Amniotic stem cell (primary cell): ENCODE results near the gene KRT82.

Experiments used
- DNase-seq: peaks from one replicate; lab custom pipeline; 2025; lab: John Stamatoyannopoulos, UW

KRT82 gene

DNA sequence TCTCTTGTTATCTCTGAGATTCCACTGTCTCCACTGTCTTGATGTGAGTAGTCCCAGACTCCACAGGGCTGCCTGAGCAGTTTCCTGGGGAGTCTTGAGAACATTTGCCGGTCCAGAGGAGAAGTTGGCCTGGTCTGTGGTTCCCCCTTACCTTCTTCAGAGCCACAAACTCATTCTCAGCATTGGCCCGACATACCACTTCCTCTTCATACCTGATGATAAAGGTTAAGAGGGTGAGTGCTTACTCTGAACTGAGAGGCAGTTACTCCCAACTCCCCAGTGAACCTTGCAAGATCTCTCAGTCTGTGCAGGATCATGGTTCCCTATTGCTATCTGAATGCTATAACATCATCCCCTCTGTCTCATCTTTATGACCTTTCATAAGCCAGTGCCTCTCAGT lies 23.3 kb downstream of the KRT82 start:
- DNase-seq: no peak

DNA sequence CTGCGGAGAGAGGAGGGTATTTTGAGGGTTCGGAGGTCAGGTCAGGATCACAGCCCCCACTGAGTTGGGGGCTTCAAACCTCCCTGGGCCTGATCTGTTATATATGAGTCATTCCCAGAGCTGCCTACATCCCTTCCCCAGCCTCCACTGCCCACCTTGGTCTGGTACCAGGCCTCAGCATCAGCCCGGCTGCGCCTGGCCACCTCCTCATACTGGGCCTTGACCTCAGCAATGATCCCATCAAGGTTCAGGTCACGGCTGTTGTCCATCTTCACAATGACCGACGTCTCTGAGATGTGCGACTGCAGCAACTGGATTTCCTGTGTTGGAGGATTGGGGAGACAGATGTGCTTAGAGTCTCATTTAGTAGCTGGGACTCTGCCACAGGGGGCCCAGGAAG lies 24.9 kb downstream of the KRT82 start:
- DNase-seq: no peak

- no peak for DNase-seq
Measured at GRCh38 chr12:52380271-52380694, 25.9 kb downstream of the KRT82 start.

DNA sequence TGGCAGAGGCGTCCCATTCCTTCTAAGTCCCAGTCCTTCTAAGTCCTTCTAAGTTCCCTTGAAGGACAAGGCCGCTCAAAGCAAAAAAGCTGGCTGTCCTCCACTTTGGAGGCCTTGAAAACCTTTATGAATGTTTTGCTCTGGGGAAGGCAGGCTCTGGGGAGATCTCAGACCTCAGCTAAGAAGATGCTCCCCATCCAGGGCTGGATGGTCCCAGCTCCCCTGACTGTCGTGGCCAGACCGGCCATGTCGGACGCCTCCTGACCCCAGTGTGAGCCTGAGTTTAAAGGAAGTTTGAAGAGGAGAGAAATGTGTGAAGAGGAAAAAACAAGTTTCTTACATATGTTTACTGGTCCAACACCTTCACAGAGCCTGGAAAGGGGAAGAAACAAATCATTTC lies 26.6 kb downstream of the KRT82 start:
- DNase-seq: no peak

GRCh38 chr12:52378091-52378490 lies 28.0 kb downstream of the KRT82 start:
- no peak for DNase-seq

- DNase-seq: no peak
Measured at GRCh38 chr12:52377266-52377665, 28.9 kb downstream of the KRT82 start.

GRCh38 chr12:52372216-52373154 lies 33.6 kb downstream of the KRT82 start:
- peak; percentile 84 for DNase-seq

- DNase-seq: no peak
Measured at GRCh38 chr12:52371716-52372115, 34.4 kb downstream of the KRT82 start.

GRCh38 chr12:52370926-52371608 lies 35.1 kb downstream of the KRT82 start:
- peak; percentile 23 for DNase-seq

DNA sequence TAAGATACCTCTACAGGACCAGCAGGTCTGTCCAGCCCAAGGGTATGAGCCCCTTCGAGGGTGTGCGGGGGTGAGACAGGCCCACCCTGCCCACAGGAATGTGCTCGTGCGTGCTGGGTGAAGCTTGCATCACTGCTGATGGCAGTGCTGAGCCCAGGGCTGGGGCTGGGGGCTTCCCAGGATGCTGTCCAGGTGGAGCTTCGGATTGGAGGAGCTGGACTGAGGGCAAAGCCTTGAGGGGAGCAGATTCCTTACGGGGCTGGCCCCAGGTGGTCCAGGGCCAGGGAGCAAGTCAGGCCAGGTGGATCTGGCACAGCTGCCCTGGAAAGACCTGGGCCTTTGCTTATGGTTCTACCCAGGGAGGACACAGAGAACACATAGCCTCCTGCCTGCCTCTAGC lies 36.3 kb downstream of the KRT82 start:
- DNase-seq: no peak

DNA sequence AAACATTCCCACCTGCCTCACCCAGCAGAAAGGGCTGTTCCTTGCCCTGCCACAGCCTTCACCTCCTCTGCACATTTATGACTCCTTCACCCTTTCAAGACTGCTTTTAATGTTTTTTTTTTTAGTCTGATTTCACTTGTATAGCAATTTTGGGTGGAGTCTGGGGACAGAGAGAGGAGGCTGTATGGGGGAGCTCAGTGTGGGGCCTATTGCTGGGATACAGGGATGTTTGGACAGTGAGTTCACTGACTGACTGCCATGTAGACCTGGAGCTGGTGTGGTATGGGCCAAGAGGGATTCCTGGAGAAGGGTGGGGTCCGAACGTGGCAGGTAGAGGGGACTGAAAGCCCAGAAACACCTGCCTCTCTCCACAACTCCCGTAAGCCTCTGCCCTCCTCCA lies 36.9 kb downstream of the KRT82 start:
- DNase-seq: no peak

DNA sequence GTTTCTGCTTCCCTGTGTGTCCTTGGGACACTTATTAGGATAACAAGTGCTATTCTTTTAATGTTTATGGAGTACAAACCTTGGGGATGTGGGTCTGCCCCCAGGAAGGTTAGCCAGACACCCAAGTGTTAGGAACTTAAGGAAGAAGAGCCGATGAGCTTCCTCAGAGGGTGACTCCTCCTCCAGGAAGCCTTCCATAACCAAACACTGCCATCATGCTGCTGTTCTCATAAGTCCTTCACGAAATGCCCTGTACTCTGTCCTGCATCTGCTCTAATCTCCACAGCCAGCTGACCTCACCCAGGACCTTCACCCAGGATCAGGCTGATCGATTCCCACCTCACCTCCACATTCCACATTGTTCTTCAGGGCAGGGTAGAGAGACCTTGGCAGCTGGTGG lies 37.6 kb downstream of the KRT82 start:
- DNase-seq: no peak

GRCh38 chr12:52367876-52368275 lies 38.3 kb downstream of the KRT82 start:
- DNase-seq: no peak

- DNase-seq: no peak
Measured at GRCh38 chr12:52366738-52367485, 39.2 kb downstream of the KRT82 start, which contains the start of gene KRT85. KRT85 (minus strand) TSS chr12:52367481; CDS start chr12:52367405, 76 bp downstream.

DNA sequence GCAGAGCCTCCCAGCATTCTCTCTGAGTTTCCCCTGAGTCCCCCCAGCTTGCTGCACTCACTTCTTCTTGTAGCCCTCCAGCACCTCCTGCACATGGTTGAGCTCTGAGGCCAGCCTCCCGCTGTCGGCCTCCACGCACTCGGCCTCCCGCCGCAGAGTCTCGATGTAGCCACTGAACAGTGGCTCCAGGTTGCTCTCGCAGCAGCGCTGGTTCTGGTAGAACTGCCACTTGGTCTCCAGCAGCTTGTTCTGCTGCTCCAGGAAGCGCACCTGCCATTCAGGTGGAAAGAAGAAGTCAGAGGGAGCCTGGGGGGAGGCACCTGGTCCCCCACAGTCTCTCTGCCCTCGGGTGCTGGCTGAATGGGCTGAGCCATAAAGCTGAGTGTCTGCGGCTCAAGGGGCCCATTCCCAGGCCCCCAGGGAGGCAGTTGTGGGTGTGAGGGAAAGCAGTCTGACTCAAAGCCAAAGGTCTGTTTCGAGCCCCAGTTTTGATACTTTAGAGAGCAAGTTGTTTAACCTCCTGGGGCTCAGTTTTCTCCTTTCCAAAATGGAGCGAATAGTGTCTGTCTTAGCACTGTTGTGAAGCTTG lies 41.1 kb downstream of the KRT82 start:
- no peak for DNase-seq

GRCh38 chr12:52364061-52364460 lies 42.1 kb downstream of the KRT82 start:
- DNase-seq: no peak

DNA sequence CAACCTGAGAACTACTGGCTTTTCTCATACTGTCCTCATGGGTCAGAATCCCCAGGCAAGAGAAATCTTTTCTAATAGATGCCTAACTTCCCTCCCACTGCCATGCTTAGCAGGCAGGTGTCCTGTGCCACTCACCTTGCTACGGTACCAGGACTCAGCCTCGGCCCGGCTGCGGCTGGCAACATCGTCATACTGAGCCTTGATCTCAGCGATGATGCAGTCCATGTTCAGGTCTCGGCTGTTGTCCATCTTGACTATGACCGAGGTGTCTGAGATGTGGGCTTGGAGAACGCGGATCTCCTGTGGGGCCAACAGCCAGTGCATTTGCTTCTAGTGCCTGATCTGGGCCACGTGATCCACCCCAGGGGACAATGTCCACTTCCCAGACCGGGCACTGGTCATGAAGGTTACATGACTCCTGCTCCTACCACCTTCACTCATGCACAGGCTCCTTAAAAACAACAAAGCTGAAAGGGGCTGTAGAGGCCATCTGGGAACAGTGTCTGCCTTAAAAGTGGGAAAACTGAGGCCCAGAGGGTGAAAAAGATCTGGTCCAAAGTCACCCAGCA lies 42.9 kb downstream of the KRT82 start:
- no peak for DNase-seq

- no peak for DNase-seq
Measured at GRCh38 chr12:52362118-52362726, 43.9 kb downstream of the KRT82 start.

- no peak for DNase-seq
Measured at GRCh38 chr12:52361553-52361952, 44.6 kb downstream of the KRT82 start.

DNA sequence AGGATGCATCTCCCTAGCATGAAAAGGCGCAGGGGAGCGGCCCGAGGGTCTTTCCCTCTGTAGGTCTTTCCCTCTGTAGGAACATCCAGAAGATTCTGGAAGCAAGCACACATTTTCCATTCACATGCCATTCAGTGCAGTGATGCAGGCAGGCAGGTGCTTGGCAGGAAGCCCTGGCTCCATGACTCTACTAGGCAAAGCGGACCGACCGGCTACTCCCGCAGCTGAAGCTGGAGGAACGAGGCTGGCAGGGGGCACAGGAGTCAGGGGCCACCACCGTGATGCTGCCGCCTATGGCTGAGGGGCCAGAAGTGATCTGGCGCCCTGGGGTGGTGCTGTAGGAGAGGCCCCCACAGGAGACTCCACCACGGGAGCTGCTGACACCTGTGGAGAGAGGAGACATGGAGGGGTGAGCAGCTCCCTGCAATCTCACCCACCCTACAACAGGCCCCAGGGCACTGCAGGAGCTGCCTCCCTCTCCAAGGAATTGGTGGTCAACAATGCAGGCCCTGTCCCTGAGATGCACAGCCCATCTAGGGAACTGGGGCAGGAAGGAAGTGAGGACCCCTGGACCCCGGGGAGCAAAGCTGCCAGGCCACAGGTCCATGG lies 45.4 kb downstream of the KRT82 start:
- no peak for DNase-seq

DNA sequence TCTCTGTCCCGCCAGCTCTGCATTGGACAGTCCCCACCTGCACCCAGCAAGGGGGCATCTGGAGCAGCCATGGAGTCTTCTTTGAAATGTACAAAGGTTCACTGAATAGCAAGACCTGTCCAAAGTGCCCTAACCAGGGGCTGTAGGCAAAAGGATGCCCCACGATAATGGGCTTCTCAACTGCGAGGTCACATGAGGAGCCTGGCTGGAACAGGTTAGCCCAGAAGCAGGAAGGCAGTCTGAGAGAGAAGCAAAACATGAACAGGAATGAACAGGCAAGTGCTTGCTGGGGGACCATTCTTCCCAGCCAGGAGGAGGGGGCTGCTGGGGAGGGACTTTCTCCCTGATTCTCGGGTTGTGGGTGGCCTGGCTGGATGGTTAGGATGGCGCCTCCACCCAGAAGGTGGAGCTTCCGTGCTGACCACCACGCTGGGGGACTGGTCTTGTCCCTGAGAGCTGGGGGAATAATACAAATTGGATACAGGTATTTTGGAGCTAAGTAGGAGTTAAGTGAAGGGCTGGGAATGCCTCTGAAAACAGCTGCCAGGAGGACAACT lies 46.0 kb downstream of the KRT82 start:
- no peak for DNase-seq
